Stimulated activated CD8-positive, alpha-beta memory T cell treated with anti-CD3 and anti-CD28 coated beads, Interleukin-4, amount 100 ng/mL, for 24 hours (primary cell): ENCODE measurements around the gene PLPP2.

Source experiments
- DNase-seq: peaks from one replicate; pipeline ENCODE4 v3.0.0-alpha.2; 2020; ENCODE audit warnings: low read depth

PLPP2 gene

GRCh38 chr19:291006-291521 is at the start of gene PLPP2:
TSS of gene PLPP2 (minus strand) at chr19:291403. CDS start at chr19:291336, 67 bp downstream.
- DNase-seq: no peak

- no peak for DNase-seq
Measured at GRCh38 chr19:340620-341385, 49.6 kb upstream of the PLPP2 start.

GRCh38 chr19:339262-339887 is 48.2 kb upstream of the PLPP2 start:
- no peak for DNase-seq

GRCh38 chr19:338421-338820 is 47.2 kb upstream of the PLPP2 start:
- DNase-seq: no peak

- DNase-seq: no peak
Measured at GRCh38 chr19:336067-336614, 44.9 kb upstream of the PLPP2 start.

GRCh38 chr19:335486-336066 is 44.4 kb upstream of the PLPP2 start:
- DNase-seq: no peak

GRCh38 chr19:335072-335471 is 43.9 kb upstream of the PLPP2 start:
- DNase-seq: no peak

- no peak for DNase-seq
Measured at GRCh38 chr19:334296-335071, 43.3 kb upstream of the PLPP2 start.

GRCh38 chr19:330503-330902 is 39.3 kb upstream of the PLPP2 start:
- no peak for DNase-seq

- no peak for DNase-seq
Measured at GRCh38 chr19:329876-330275, 38.7 kb upstream of the PLPP2 start.

GRCh38 chr19:328025-328505 is 36.9 kb upstream of the PLPP2 start:
- DNase-seq: no peak

GRCh38 chr19:327291-328024 is 36.3 kb upstream of the PLPP2 start:
- no peak for DNase-seq

GRCh38 chr19:326871-327270 is 35.7 kb upstream of the PLPP2 start:
- DNase-seq: no peak

GRCh38 chr19:325937-326565 is 34.8 kb upstream of the PLPP2 start:
- no peak for DNase-seq

GRCh38 chr19:325173-325936 is 34.2 kb upstream of the PLPP2 start:
- no peak for DNase-seq

GRCh38 chr19:324716-325115 is 33.5 kb upstream of the PLPP2 start:
- no peak for DNase-seq

GRCh38 chr19:322616-323015 is 31.4 kb upstream of the PLPP2 start:
- DNase-seq: no peak

- no peak for DNase-seq
Measured at GRCh38 chr19:318509-318774, 27.2 kb upstream of the PLPP2 start.

- no peak for DNase-seq
Measured at GRCh38 chr19:317710-318508, 26.7 kb upstream of the PLPP2 start.
